Measurements from ENCODE around the gene PGP. TPM values are rescaled to one million over a fixed set of nuclear protein-coding genes. Genes with fewer than 3 reads are reported as not detected.

The PGP gene
- total RNA-seq, 1 experiment from 2014 or later: 48.7 TPM

GRCh38 chr16:2195322-2196161 lies 19.1 kb downstream of the PGP start:
- intact Hi-C loops (cut with micrococcal nuclease; ENCODE audit: unreplicated experiment): no loop called here
- H3K36me3 ChIP-seq (ENCODE audit: control insufficient read depth, insufficient read depth, low read length): no peaks in the 10 kb centered on the region
- H3K9me3 ChIP-seq (ENCODE audit: control insufficient read depth, insufficient read depth, low read depth, low read length): no peaks in the 10 kb centered on the region
- ChIA-PET POLR2A (interaction anchor here (0.6 to 0.8 kb wide), 2 partner anchors 15 to 19 kb away, joined by 3 to 7 read pairs; no protein-coding TSS in a partner anchor), CTCF (interaction anchor here (0.6 to 0.7 kb wide), 2 partner anchors 30 to 55 kb away, joined by 3 to 5 read pairs; no protein-coding TSS in a partner anchor)
- peak overlapping the region; percentile 30 to 33; a peak in 3 of 4 replicates for H3K4me3 ChIP-seq (ENCODE audit: low read depth in 2 of 2, low read length in 2 of 2)
- no TSS peak for BruUV-seq (replicated peaks)
- in situ Hi-C loops (cut with HindIII; ENCODE audit: low pct_unique_long_range_greater_than_20kb, low sequenced_read_pairs): no loop called here
- no peaks in the 10 kb centered on the region; the same call in none of the 2 replicates for H3K4me1 ChIP-seq (ENCODE audit: control insufficient read depth, insufficient read depth, low read length)
- no peak for TF ChIP-seq POLR2AphosphoS5 (IDR thresholded peaks at IDR 0.05; ENCODE audit: low read depth, low read length)
- no peak for TF ChIP-seq SIN3A (IDR thresholded peaks at IDR 0.05; ENCODE audit: borderline replicate concordance, insufficient read depth, low read depth, low read length)
- H3K27me3 ChIP-seq (ENCODE audit: control insufficient read depth, insufficient read depth, low read length): no peaks in the 10 kb centered on the region
- H3K27ac ChIP-seq (ENCODE audit: low read length): no peak overlapping the region
- DNase-seq (ENCODE audit: low read depth, low spot score): no peak
- ATAC-seq: peak; percentile 52

GRCh38 chr16:2194852-2195321 lies 19.8 kb downstream of the PGP start:
- Histone ChIP-seq H3K9me3 (ENCODE audit: control insufficient read depth, insufficient read depth, low read depth, low read length) (no peaks in the 10 kb centered on the region), H3K27ac (ENCODE audit: low read length) (no peak overlapping the region), H3K4me3 (ENCODE audit: low read depth in 2 of 2, low read length in 2 of 2) (peak overlapping the region in 1 of 2 experiments; percentile 30; a peak in 1 of 4 replicates), H3K4me1 (ENCODE audit: control insufficient read depth, insufficient read depth, low read length) (peaks cover 5% of the 10 kb centered on the region), H3K36me3 (ENCODE audit: control insufficient read depth, insufficient read depth, low read length) (no peaks in the 10 kb centered on the region), H3K27me3 (ENCODE audit: control insufficient read depth, insufficient read depth, low read length) (no peaks in the 10 kb centered on the region)
- DNase-seq (ENCODE audit: low read depth, low spot score) (peak; percentile 35), ATAC-seq (peak; percentile 82)
- ChIA-PET CTCF (interaction anchor here (0.6 to 0.7 kb wide), 3 partner anchors 31 to 350 kb away, joined by 3 to 5 read pairs (median 3); no protein-coding TSS in a partner anchor), POLR2A (interaction anchor here (0.8 kb wide), 1 partner anchor 20 kb away, joined by 3 read pairs; no protein-coding TSS in a partner anchor)
- TF ChIP-seq TCF7L2 (IDR thresholded peaks at IDR 0.05; ENCODE audit: low read depth, low read length) (no peak), POLR2AphosphoS5 (IDR thresholded peaks at IDR 0.05; ENCODE audit: low read depth, low read length) (no peak), REST (IDR thresholded peaks at IDR 0.05; ENCODE audit: insufficient read depth in 1 of 2, low read depth in 2 of 2, low read length in 1 of 2) (no peak), SIN3A (IDR thresholded peaks at IDR 0.05; ENCODE audit: borderline replicate concordance, insufficient read depth, low read depth, low read length) (no peak), CTCF (IDR thresholded peaks at IDR 0.05) (no peak; the same call in 1 of the 2 replicates)
- intact Hi-C loops (cut with micrococcal nuclease; ENCODE audit: unreplicated experiment) (no loop called here), in situ Hi-C loops (cut with HindIII; ENCODE audit: low pct_unique_long_range_greater_than_20kb, low sequenced_read_pairs) (no loop called here)
- BruUV-seq (replicated peaks): no TSS peak
